Spinal cord (tissue), 10 donors: ENCODE results near the gene REST. TPM values are rescaled to one million over a fixed set of nuclear protein-coding genes. Genes with fewer than 3 reads are reported as not detected.

Source experiments
- DNase-seq, 6 donors: peaks; one replicate each; pipeline versions ENCODE4 v3.0.0 to v3.0.0-alpha.2; 2013 to 2015; ENCODE audit warnings: low spot score in 6 of 6, low read depth in 4 of 6
- H3K27ac ChIP-seq: one replicate; pipeline ENCODE4 v1.5.1; 2013; ENCODE audit warnings: low read depth, low read length, control low read depth
- H3K27me3 ChIP-seq: one replicate; pipeline ENCODE4 v1.6.1; 2013; ENCODE audit warnings: low read length; ENCODE audit not compliant: control insufficient read depth, insufficient read depth
- H3K36me3 ChIP-seq: one replicate; pipeline ENCODE4 v1.6.1; 2013; ENCODE audit warnings: low read length; ENCODE audit not compliant: control insufficient read depth, insufficient read depth
- H3K4me1 ChIP-seq: one replicate; pipeline ENCODE4 v1.6.1; 2013; ENCODE audit warnings: low read length; ENCODE audit not compliant: control insufficient read depth, insufficient read depth
- H3K4me3 ChIP-seq: one replicate; pipeline ENCODE4 v1.5.1; 2013; ENCODE audit warnings: low read depth, low read length, control low read depth
- H3K9me3 ChIP-seq: one replicate; pipeline ENCODE4 v1.6.1; 2013; ENCODE audit warnings: low read length; ENCODE audit not compliant: control insufficient read depth, insufficient read depth
- WGBS: methylation state at CpG from one replicate; pipeline ENCODE4 v1.1.5; 2013; ENCODE audit warnings: missing lambda C conversion rate; ENCODE audit not compliant: insufficient coverage; 5-methylcytosine and 5-hydroxymethylcytosine counted together
- long read RNA-seq, 4 donors: transcript quantifications; one replicate each; lab custom pipeline, GENCODE V29; 2026
- polyA plus RNA-seq, 2 donors: library from polyadenylated mRNA; unstranded; fragments of 120-200 nt; gene quantifications; one replicate each; pipeline ENCODE4 v1.2.1, GENCODE V29; 2013; ENCODE audit not compliant: insufficient read length in 2 of 2
- total RNA-seq, 2 donors: library from RNA; depleted of rRNA in 1 of 2; stranded (reverse); fragments of 120-200 nt in 1 of 2; fragments of >200 nt in 1 of 2; gene quantifications; one replicate each; pipeline versions ENCODE4 v1.2.3 to v1.2.4, GENCODE V29; 2013 to 2014
- donor health status: healthy.

Gene REST
- total RNA-seq (10 to 100 TPM; 29.1 to 42.9 TPM), polyA plus RNA-seq (10 to 100 TPM; 12.3 to 14.7 TPM)
- long read RNA-seq, donor 1, full-length matches to known transcripts, result 6 of 51 reads
- long read RNA-seq, donor 1, partial matches to known transcripts, result 17 of 51 reads
- long read RNA-seq, donor 1, other reads (novel, unspliced or antisense), result 28 of 51 reads
- long read RNA-seq, donor 2, full-length matches to known transcripts, result 3 of 3 reads
- long read RNA-seq, donor 2, partial matches to known transcripts, result 0 of 3 reads
- long read RNA-seq, donor 2, other reads (novel, unspliced or antisense), result 0 of 3 reads
- long read RNA-seq, donor 3, full-length matches to known transcripts, result 2 of 8 reads
- long read RNA-seq, donor 3, partial matches to known transcripts, result 6 of 8 reads
- long read RNA-seq, donor 3, other reads (novel, unspliced or antisense), result 0 of 8 reads
- long read RNA-seq, donor 4, partial matches to known transcripts, result 66 of 116 reads
- long read RNA-seq, donor 4, other reads (novel, unspliced or antisense), result 49 of 116 reads

GRCh38 chr4:56907489-56908205, at the start of gene REST:
TSS of gene REST (plus strand) at chr4:56907900. CDS start at chr4:56910639, 2,739 bp downstream.
- DNase-seq, result peak; percentile 29 to 89 (median 49)
- under 1% methylated on average over 69 of the region's 74 CpGs for WGBS
- Histone ChIP-seq H3K9me3 (no peaks in the 10 kb centered on the region), H3K4me1 (peaks cover 23% of the 10 kb centered on the region), H3K27ac (peak within 1 kb of the TSS; percentile 84), H3K36me3 (peaks cover 3% of the 10 kb centered on the region), H3K27me3 (no peaks in the 10 kb centered on the region), H3K4me3 (peak within 1 kb of the TSS; percentile 65)

GRCh38 chr4:56859841-56860240, 47.9 kb upstream of the REST start:
- Histone ChIP-seq H3K27me3 (no peaks in the 10 kb centered on the region), H3K9me3 (no peaks in the 10 kb centered on the region), H3K36me3 (no peaks in the 10 kb centered on the region), H3K4me1 (no peaks in the 10 kb centered on the region), H3K4me3 (no peak overlapping the region), H3K27ac (no peak overlapping the region)
- DNase-seq, result no peak
- no CpG with 5 or more reads among the region's 5 CpGs for WGBS

GRCh38 chr4:56860781-56861180, 46.9 kb upstream of the REST start:
- no peaks in the 10 kb centered on the region for H3K27me3 ChIP-seq
- 100% methylated on average over 1 of the region's 3 CpGs for WGBS
- no peaks in the 10 kb centered on the region for H3K4me1 ChIP-seq

DNA sequence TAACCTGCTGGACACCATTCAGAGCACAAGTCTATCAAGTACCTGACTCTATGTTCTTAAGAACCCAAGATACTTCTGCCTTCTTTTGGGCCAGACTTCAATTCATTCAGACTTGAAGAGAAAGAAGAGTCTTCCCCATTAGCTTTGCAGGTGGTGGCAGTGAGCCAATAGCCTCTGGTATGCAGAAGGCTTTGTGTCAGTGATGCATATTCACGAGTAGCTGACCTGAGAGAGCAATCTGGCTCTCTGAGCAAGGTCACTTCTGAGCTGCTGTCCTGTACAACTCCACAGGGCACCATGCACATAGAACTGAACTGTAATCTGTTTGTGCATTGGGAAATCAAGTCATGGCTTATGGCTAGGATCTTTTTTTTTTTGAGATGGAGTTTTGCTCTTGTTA, 46.3 kb upstream of the REST start:
- Histone ChIP-seq H3K9me3 (no peaks in the 10 kb centered on the region), H3K4me3 (no peak overlapping the region), H3K36me3 (no peaks in the 10 kb centered on the region), H3K4me1 (no peaks in the 10 kb centered on the region), H3K27ac (no peak overlapping the region), H3K27me3 (no peaks in the 10 kb centered on the region)
- no CpG with 5 or more reads among the region's 1 CpG for WGBS
- DNase-seq, result peak in 1 of 6 donors; percentile 32

More at GRCh38 chr4:56860781-56861180, 46.9 kb upstream of the REST start:
- Histone ChIP-seq H3K36me3 (no peaks in the 10 kb centered on the region), H3K9me3 (no peaks in the 10 kb centered on the region), H3K27ac (no peak overlapping the region), H3K4me3 (no peak overlapping the region)
- no peak for DNase-seq

GRCh38 chr4:56863441-56864139, 44.1 kb upstream of the REST start:
- Histone ChIP-seq H3K4me3 (no peak overlapping the region), H3K9me3 (no peaks in the 10 kb centered on the region), H3K27ac (no peak overlapping the region), H3K4me1 (no peaks in the 10 kb centered on the region), H3K36me3 (no peaks in the 10 kb centered on the region), H3K27me3 (no peaks in the 10 kb centered on the region)
- no peak for DNase-seq
- 74% methylated on average over 3 of the region's 7 CpGs for WGBS

GRCh38 chr4:56870946-56871345, 36.8 kb upstream of the REST start:
- Histone ChIP-seq H3K9me3 (no peaks in the 10 kb centered on the region), H3K27me3 (no peaks in the 10 kb centered on the region), H3K4me1 (peaks cover 8% of the 10 kb centered on the region), H3K36me3 (no peaks in the 10 kb centered on the region), H3K4me3 (no peak overlapping the region), H3K27ac (peak overlapping the region; percentile 27)
- 60% methylated on average over 1 of the region's 4 CpGs for WGBS
- peak in 3 of 6 donors; percentile 35 to 91 (median 68) for DNase-seq

DNA sequence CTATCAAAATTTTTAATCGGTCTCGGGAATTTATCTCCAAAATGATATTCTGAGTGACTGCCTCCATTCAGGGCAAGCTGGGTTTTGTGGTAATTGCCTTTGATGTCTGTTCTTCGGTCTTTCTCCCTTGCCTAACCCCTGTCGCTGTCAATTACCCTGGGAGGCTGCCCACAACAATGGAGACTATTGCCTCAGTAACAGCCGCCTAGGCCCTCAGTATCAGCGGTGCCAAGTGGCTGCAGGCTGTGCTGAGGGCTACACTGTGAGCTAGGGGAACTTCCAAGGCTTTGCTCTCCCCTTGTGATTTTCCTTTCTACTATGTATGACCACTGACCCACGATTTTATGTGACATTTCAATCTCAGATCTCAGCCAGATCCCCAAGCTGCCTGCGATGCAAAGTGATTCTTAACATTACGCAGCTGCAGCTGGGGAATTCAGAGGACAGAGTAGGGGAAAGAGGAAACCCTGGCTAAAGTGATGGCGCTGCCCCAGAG, 36.3 kb upstream of the REST start:
- Histone ChIP-seq H3K4me3 (no peak overlapping the region), H3K9me3 (no peaks in the 10 kb centered on the region), H3K27ac (peak overlapping the region; percentile 27), H3K4me1 (peaks cover 8% of the 10 kb centered on the region), H3K27me3 (no peaks in the 10 kb centered on the region), H3K36me3 (no peaks in the 10 kb centered on the region)
- WGBS, result 11% methylated on average over 2 of the region's 10 CpGs
- peak in 4 of 6 donors; percentile 17 to 74 (median 60) for DNase-seq

DNA sequence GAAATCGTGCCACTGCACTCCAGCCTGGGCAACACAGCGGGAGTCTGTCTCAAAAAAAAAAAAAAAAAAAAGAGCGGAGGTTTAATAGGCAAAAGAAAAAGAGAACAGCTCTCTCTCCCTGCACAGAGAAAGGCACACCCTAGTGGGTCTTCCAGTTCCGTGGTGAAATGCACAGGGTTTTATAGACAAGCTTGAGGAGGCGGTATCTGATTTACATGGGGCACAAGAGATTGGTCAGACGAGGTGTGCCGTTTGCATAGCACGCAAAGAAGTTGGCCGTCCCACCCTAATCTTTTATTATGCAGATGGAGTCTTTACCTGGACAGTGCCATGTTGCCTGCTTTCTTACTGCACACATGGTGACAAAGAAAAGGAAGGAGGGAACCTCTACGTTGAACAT, 33.5 kb upstream of the REST start:
- WGBS, result 79% methylated on average over 5 of the region's 10 CpGs
- Histone ChIP-seq H3K4me3 (no peak overlapping the region), H3K9me3 (no peaks in the 10 kb centered on the region), H3K27ac (no peak overlapping the region), H3K27me3 (no peaks in the 10 kb centered on the region), H3K36me3 (no peaks in the 10 kb centered on the region), H3K4me1 (peaks cover 8% of the 10 kb centered on the region)
- no peak for DNase-seq

GRCh38 chr4:56874923-56875322, 32.8 kb upstream of the REST start:
- Histone ChIP-seq H3K27me3 (no peaks in the 10 kb centered on the region), H3K9me3 (no peaks in the 10 kb centered on the region), H3K4me3 (no peak overlapping the region), H3K27ac (no peak overlapping the region), H3K4me1 (peaks cover 8% of the 10 kb centered on the region), H3K36me3 (no peaks in the 10 kb centered on the region)
- 84% methylated on average over 4 of the region's 6 CpGs for WGBS
- no peak for DNase-seq
